ENCODE results near the gene TMEM144. TPM values are rescaled to one million over a fixed set of nuclear protein-coding genes. Genes with fewer than 3 reads are reported as not detected.

The TMEM144 gene
- total RNA-seq, 1 donor: 8.0 TPM

GRCh38 chr4:158292156-158292555 is 81.9 kb downstream of the TMEM144 start:
- Histone ChIP-seq H3K36me3 (ENCODE audit: insufficient read depth, low read length) (no peaks in the 10 kb centered on the region), H4K20me1 (ENCODE audit: insufficient read depth, low read length) (no peaks in the 10 kb centered on the region), H3K27ac (ENCODE audit: low read depth, low read length) (no peak overlapping the region), H3K4me2 (ENCODE audit: insufficient read depth, low read length) (no peak overlapping the region), H3K4me3 (ENCODE audit: insufficient read depth, low read length) (no peak overlapping the region), H3K9me3 (ENCODE audit: low read depth, low read length) (no peaks in the 10 kb centered on the region), H3K79me2 (ENCODE audit: insufficient read depth, low read length) (no peaks in the 10 kb centered on the region), H3K4me1 (ENCODE audit: insufficient read depth, low read length) (no peaks in the 10 kb centered on the region), H2AFZ (ENCODE audit: low read length) (no peak overlapping the region), H3K27me3 (ENCODE audit: insufficient read depth, low read length) (no peaks in the 10 kb centered on the region)
- TF ChIP-seq, protein P1, sequence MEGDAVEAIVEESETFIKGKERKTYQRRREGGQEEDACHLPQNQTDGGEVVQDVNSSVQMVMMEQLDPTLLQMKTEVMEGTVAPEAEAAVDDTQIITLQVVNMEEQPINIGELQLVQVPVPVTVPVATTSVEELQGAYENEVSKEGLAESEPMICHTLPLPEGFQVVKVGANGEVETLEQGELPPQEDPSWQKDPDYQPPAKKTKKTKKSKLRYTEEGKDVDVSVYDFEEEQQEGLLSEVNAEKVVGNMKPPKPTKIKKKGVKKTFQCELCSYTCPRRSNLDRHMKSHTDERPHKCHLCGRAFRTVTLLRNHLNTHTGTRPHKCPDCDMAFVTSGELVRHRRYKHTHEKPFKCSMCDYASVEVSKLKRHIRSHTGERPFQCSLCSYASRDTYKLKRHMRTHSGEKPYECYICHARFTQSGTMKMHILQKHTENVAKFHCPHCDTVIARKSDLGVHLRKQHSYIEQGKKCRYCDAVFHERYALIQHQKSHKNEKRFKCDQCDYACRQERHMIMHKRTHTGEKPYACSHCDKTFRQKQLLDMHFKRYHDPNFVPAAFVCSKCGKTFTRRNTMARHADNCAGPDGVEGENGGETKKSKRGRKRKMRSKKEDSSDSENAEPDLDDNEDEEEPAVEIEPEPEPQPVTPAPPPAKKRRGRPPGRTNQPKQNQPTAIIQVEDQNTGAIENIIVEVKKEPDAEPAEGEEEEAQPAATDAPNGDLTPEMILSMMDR (IDR thresholded peaks at IDR 0.05; ENCODE audit: extremely low read depth, low read depth, low read length): no peak
- DNase-seq (ENCODE audit: insufficient read length, low spot score, missing footprints): no peak

GRCh38 chr4:158295053-158295452 is 84.8 kb downstream of the TMEM144 start:
- H3K79me2 ChIP-seq (ENCODE audit: insufficient read depth, low read length): no peaks in the 10 kb centered on the region
- no peak overlapping the region for H3K4me3 ChIP-seq (ENCODE audit: insufficient read depth, low read length)
- no peak for DNase-seq (ENCODE audit: insufficient read length, low spot score, missing footprints)
- H3K27me3 ChIP-seq (ENCODE audit: insufficient read depth, low read length): no peaks in the 10 kb centered on the region
- no peaks in the 10 kb centered on the region for H3K36me3 ChIP-seq (ENCODE audit: insufficient read depth, low read length)
- H3K27ac ChIP-seq (ENCODE audit: low read depth, low read length): no peak overlapping the region
- H4K20me1 ChIP-seq (ENCODE audit: insufficient read depth, low read length): no peaks in the 10 kb centered on the region
- no peak overlapping the region for H2AFZ ChIP-seq (ENCODE audit: low read length)
- no peak overlapping the region for H3K4me2 ChIP-seq (ENCODE audit: insufficient read depth, low read length)
- TF ChIP-seq, protein P1 (IDR thresholded peaks at IDR 0.05; ENCODE audit: extremely low read depth, low read depth, low read length): no peak
- H3K4me1 ChIP-seq (ENCODE audit: insufficient read depth, low read length): no peaks in the 10 kb centered on the region
- no peaks in the 10 kb centered on the region for H3K9me3 ChIP-seq (ENCODE audit: low read depth, low read length)

DNA sequence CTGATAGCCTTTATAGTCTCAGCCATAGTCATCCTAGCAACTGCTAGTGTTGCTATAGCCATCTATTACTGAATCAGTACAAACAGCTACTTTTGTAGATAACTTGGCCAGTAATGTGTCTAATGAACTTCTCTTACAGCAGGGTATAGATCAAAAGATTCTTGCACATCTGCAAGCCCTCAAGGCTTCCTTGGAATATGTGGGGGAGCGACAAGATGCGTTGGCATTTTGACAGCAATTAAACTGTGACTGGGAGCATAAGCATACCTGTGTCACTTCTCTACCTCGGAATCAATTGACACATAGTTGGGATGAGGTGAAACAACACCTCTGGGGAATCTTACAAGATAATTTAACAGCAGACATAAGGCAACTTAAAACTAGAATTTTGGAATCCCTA is 87.6 kb downstream of the TMEM144 start:
- H4K20me1 ChIP-seq (ENCODE audit: insufficient read depth, low read length): no peaks in the 10 kb centered on the region
- DNase-seq (ENCODE audit: insufficient read length, low spot score, missing footprints): no peak
- no peaks in the 10 kb centered on the region for H3K36me3 ChIP-seq (ENCODE audit: insufficient read depth, low read length)
- no peak overlapping the region for H3K27ac ChIP-seq (ENCODE audit: low read depth, low read length)
- H3K4me2 ChIP-seq (ENCODE audit: insufficient read depth, low read length): no peak overlapping the region
- H3K4me1 ChIP-seq (ENCODE audit: insufficient read depth, low read length): peaks cover 4% of the 10 kb centered on the region
- H2AFZ ChIP-seq (ENCODE audit: low read length): no peak overlapping the region
- no peak overlapping the region for H3K4me3 ChIP-seq (ENCODE audit: insufficient read depth, low read length)
- H3K79me2 ChIP-seq (ENCODE audit: insufficient read depth, low read length): no peaks in the 10 kb centered on the region
- no peaks in the 10 kb centered on the region for H3K9me3 ChIP-seq (ENCODE audit: low read depth, low read length)
- TF ChIP-seq, protein P1 (IDR thresholded peaks at IDR 0.05; ENCODE audit: extremely low read depth, low read depth, low read length): no peak
- no peaks in the 10 kb centered on the region for H3K27me3 ChIP-seq (ENCODE audit: insufficient read depth, low read length)

- no peak overlapping the region for H3K4me3 ChIP-seq (ENCODE audit: insufficient read depth, low read length)
- no peaks in the 10 kb centered on the region for H3K9me3 ChIP-seq (ENCODE audit: low read depth, low read length)
- no peak for DNase-seq (ENCODE audit: insufficient read length, low spot score, missing footprints)
- TF ChIP-seq, protein P1 (IDR thresholded peaks at IDR 0.05; ENCODE audit: extremely low read depth, low read depth, low read length): no peak
- H3K36me3 ChIP-seq (ENCODE audit: insufficient read depth, low read length): no peaks in the 10 kb centered on the region
- no peaks in the 10 kb centered on the region for H4K20me1 ChIP-seq (ENCODE audit: insufficient read depth, low read length)
- H3K27ac ChIP-seq (ENCODE audit: low read depth, low read length): no peak overlapping the region
- H3K4me2 ChIP-seq (ENCODE audit: insufficient read depth, low read length): no peak overlapping the region
- no peaks in the 10 kb centered on the region for H3K79me2 ChIP-seq (ENCODE audit: insufficient read depth, low read length)
- H2AFZ ChIP-seq (ENCODE audit: low read length): peak overlapping the region; percentile 28
- peaks cover 4% of the 10 kb centered on the region for H3K4me1 ChIP-seq (ENCODE audit: insufficient read depth, low read length)
- H3K27me3 ChIP-seq (ENCODE audit: insufficient read depth, low read length): no peaks in the 10 kb centered on the region
These were observed 89.2 kb downstream of the TMEM144 start for GRCh38 chr4:158299459-158300007.

Data from osteoblast (primary cell).